GM21528 (cell line): ENCODE results near the gene EFCAB7.
"Not testable (repeated sequence)": the region's sequence is repeated elsewhere in the genome, so short reads cannot be mapped to it uniquely, and the experiment has no call there.

Experiments
- ATAC-seq: cut with Tn5 transposase; IDR thresholded peaks from one replicate; pipeline ENCODE4 v1.9.1; 2021; ENCODE audit warnings: mild to moderate bottlenecking, moderate library complexity; ENCODE audit not compliant: unreplicated experiment, low FRiP score

EFCAB7 gene

GRCh38 chr1:63547621-63548294, 24.4 kb downstream of the EFCAB7 start:
- ATAC-seq, result no peak

GRCh38 chr1:63548303-63548702, 25.0 kb downstream of the EFCAB7 start:
- ATAC-seq, result no peak

DNA sequence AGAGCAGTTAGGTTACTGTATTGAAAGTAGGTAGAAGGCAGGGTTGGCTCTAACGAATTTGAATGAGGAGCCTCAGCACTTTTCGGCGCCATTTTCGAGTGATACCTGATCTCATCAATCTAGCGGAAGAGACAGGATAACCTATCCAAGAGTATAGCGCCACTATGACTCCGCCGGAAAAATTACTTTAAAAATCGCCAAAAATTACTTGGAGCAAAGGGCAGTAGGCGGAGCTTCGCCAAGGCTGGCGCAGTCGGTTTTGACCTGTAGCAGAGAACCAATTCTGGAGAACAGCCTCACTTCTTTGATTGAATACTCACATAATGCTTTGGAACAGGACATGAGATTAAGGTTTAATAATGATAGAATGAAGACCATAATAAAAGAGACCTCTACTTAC, 25.6 kb downstream of the EFCAB7 start:
- no peak for ATAC-seq

- ATAC-seq, result no peak
Observed at GRCh38 chr1:63555480-63555879, 32.2 kb downstream of the EFCAB7 start.

DNA sequence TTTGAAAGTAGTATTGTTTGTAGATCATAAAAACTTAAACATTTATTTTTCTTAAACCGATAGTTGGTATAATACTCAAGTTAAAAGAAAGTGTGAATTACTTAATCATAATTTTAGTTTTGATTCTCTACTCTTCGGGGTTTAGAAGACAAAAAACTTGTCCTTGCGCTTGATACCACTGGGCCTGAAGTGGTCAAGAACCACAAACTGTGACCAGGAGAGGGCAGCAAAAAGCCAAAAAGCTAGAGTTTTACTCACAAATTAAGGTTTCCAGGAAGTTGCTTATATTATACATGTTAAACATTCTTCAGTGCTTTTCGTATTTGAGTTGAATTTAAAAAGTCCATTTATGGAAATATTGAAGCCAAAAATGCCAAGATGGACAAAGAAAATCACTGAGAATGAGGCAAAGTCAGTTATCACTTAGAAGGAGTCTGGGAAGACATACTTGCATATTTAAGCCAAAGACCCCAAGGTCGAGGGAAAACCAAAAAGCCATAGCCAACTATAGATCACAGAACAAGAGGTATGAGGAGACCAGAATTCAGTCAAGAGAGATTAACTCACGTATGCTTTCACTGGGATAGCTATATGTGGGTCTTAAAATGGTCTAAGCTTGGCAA, 34.2 kb downstream of the EFCAB7 start:
- ATAC-seq, result no peak

DNA sequence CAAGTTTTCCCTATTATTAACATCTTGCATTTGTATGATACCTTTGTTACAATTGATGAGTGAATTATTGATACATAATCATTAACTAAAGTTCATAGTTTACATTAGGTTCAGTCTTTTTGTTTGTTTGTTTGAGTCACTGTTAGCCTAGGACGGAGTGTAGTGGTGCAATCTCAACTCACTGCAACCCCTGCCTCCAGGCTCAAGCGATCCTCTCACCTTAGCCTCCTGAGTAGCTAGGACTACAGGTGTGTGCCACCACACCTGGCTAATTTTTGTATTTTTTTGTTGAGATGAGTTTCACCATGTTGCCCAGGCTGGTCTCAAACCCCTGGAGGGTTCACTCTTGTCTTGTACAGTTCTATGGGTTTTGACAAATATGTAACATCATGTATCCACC, 36.0 kb downstream of the EFCAB7 start:
- ATAC-seq, result no peak

DNA sequence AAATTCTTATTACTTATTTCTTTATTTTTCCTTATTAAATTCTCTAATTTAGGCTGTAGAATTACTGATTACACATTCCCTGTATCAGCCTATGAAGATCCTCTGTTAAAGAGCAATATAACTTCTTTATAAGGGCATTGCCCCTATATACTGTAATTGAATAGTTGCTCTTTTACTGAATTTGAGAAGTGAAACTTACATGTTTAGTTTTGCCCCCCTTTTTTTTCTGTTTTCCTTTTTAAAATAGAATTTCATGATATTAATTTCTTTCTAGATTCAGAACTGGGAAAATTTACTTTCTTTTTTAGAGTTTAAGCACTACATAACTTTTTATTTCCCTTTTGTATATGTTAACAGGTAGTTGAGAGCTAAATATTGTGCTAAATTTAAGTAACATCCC, 40.4 kb downstream of the EFCAB7 start:
- ATAC-seq, result no peak

GRCh38 chr1:63569068-63569467, 45.7 kb downstream of the EFCAB7 start:
- no peak for ATAC-seq

GRCh38 chr1:63569640-63570316, 46.5 kb downstream of the EFCAB7 start:
- no peak for ATAC-seq

DNA sequence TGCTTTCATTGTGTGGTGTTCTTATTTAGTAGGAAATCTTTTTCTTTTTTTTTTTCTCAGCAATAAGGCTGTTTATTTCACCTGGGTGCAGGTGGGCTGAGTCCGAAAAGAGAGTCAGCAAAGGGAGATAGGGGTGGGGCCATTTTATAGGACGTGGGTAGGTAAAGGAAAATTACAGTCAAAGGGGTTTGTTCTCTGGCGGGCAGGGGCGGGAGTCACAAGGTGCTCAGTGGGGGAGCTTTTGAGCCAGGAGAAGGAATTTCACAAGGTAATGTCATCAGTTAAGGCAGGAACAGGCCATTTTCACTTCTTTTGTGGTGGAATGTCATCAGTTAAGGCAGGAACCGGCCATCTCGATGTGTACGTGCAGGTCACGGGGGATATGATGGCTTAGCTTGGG, 49.4 kb downstream of the EFCAB7 start:
- not testable (repeated sequence) for ATAC-seq

DNA sequence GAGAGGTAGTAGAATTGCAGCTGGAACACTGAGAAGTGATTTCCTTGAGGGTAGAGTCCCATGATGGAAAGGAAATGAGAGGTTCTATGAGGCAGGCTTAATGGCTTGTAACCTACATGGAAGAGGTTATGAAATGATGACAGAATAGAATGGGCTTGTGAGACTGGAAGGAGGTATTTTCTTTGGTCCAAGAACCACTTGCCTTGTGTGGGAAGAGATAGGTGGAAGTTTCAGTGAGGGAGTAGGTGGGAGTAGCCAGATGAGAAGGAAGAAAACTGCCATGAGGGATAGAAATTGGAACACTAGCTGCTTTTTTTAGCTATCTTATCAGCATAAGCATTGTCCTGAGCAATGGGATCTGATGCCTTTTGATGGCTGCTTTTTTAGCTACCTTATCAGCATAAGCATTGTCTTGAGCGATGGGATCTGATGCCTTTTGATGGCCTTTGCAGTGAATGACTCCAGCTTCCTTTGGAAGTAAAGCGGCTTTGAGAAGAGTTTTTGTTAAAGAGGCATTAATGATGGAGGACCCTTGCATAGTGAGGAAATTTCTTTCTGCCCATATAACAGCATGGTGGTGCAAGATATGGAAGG, 51.0 kb downstream of the EFCAB7 start:
- not testable (repeated sequence) for ATAC-seq

DNA sequence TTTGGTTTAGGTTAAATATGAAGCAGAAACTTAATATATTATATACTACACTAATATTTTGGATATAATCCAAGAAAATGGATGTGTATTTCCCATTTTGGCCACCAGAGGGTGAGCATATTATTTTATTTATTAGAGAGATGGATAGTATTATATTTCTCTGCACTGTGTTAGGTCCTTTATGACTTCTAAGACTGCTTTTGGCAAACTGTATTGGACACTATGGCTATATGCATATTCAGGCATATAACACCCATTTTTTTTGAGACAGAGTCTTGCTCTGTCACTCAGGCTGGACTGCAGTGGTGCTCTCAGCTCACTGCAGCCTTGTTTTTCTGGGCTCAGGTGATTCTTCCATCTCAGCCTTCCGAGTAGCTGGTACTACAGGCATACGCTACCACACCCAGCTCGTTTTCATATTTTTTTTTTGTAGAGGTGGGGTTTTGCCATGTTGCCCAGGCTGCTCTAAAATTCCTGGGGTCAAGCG, 52.1 kb downstream of the EFCAB7 start:
- ATAC-seq, result no peak

DNA sequence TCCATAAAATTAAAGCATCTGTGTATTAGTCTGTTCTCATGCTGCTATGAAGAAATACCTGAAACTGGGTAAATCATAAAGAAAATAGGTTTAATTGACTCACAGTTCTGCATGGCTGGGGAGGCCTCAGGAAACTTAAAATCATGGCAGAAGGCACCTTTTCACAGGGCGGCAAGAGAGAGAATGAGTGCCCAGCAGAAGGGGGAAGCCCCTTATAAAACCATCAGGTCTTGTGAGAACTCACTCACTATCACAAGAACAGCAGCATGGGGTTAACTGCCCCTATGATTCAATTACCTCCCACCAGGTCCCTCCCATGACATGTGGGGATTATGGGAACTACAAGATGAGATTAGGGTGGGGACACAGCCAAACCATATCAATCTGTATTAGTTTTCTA, 63.0 kb downstream of the EFCAB7 start:
- ATAC-seq, result not testable (repeated sequence)

DNA sequence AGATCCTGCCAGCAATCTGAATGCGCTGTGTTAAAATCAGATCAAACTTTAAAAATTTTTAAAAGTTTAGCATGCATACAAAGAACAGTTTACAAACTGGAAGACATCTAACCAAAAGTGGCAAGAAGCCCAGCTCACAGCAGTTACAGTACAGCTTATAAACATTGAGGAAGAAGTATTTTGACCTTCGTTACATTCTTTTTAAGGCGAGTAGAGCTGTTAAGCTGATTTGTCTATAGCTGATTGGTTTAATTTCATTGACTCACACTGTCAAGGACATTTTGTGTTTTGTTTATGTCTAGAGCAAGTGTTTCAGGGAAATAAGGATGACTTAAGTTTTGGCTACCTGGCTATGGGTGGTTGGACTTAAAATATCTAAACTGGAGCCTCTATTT, 66.8 kb downstream of the EFCAB7 start:
- no peak for ATAC-seq

GRCh38 chr1:63592536-63593302, 69.4 kb downstream of the EFCAB7 start:
- ATAC-seq, result no peak

GRCh38 chr1:63593303-63593885, 70.1 kb downstream of the EFCAB7 start, which contains the start of gene PGM1:
TSS of gene PGM1 (plus strand) at chr1:63593411. CDS start at chr1:63593489, 78 bp downstream.
- peak; percentile 88 for ATAC-seq

DNA sequence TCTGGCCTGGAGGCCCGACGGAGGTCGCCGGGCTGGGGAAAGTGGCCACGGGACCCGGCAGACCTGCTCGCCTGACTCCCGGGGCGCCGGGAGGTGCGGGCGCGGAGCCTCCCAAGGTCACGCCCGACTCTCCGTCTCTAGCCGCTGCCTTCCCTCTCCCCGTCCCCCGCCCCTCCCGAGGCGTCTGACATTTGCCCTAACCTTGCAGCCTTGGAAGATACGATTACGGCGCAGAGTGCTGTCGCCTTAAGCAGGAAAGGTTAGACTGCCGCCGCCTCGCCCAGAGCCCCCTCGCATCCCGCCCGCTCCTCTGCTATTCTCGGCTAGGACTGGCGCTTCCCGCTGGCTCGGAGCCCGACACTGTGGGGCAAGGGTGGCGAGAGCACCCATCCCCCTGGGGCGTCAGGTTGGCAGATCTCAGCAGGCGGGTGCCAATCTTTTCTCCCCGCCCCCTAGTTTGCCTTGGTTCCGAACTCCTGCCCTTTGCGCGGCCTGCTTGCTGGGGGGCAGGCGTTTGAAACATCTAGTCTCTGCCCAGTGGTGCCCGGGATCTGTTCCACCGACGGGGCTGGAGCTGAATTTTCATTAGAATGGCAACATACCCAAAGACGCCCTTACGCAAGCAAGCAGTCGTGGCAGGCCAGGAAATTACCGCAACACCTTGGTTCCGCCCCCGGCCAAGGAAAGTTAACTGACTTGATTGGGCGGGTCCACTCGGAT, 70.7 kb downstream of the EFCAB7 start:
- peak; percentile 60 for ATAC-seq

GRCh38 chr1:63595435-63595834, 72.1 kb downstream of the EFCAB7 start:
- no peak for ATAC-seq

DNA sequence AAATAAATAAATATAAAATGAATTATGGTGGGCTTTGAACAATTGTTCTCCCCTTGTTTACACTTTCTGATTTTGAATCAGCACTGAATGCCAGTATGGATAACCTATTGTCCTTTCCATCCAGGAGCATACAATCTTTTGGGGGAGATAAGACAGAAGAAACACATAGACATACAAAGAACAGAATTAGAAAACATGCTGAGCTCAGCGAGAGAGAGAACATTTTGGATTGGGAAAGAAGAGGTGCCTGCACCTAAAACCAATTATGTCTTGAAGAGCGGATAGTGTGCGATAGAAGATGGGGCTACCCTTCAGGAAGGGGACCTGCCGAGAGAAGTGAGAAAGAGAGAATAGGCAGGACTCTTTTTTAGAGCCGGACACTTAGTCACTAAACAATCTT, 76.5 kb downstream of the EFCAB7 start:
- no peak for ATAC-seq
